SKM-1 treated with dmso at 0.1 percent for 144 hours (cell line): ENCODE measurements around the gene LMF1.

ENCODE experiments used
- DNase-seq: peaks from one replicate; lab custom pipeline; 2025; ENCODE audit not compliant: unreplicated experiment; lab: John Stamatoyannopoulos, UW

LMF1 gene

GRCh38 chr16:916035-916799 lies 54.6 kb downstream of the LMF1 start:
- no peak for DNase-seq

GRCh38 chr16:915546-915945 lies 55.2 kb downstream of the LMF1 start:
- DNase-seq, result no peak

- DNase-seq, result no peak
Measured at GRCh38 chr16:914440-914839, 56.3 kb downstream of the LMF1 start.

GRCh38 chr16:913817-914439 lies 56.9 kb downstream of the LMF1 start:
- DNase-seq, result no peak

- DNase-seq, result no peak
Measured at GRCh38 chr16:912684-913613, 57.8 kb downstream of the LMF1 start.

GRCh38 chr16:912322-912683 lies 58.5 kb downstream of the LMF1 start:
- DNase-seq, result no peak

- DNase-seq, result no peak
Measured at GRCh38 chr16:911604-912321, 59.0 kb downstream of the LMF1 start.

GRCh38 chr16:911101-911500 lies 59.7 kb downstream of the LMF1 start:
- DNase-seq, result no peak

- DNase-seq, result no peak
Measured at GRCh38 chr16:910181-910580, 60.6 kb downstream of the LMF1 start.

GRCh38 chr16:909281-910000 lies 61.3 kb downstream of the LMF1 start:
- no peak for DNase-seq

GRCh38 chr16:908526-909155 lies 62.1 kb downstream of the LMF1 start:
- DNase-seq, result no peak

GRCh38 chr16:907842-908241 lies 62.9 kb downstream of the LMF1 start:
- no peak for DNase-seq

- DNase-seq, result no peak
Measured at GRCh38 chr16:907361-907760, 63.4 kb downstream of the LMF1 start.

- DNase-seq, result no peak
Measured at GRCh38 chr16:906296-906695, 64.5 kb downstream of the LMF1 start.

GRCh38 chr16:901715-902601 lies 68.8 kb downstream of the LMF1 start:
- DNase-seq, result no peak

GRCh38 chr16:901149-901548 lies 69.6 kb downstream of the LMF1 start:
- no peak for DNase-seq

- no peak for DNase-seq
Measured at GRCh38 chr16:900211-900610, 70.6 kb downstream of the LMF1 start.

- no peak for DNase-seq
Measured at GRCh38 chr16:899683-900060, 71.1 kb downstream of the LMF1 start.
